K562 (cell line): Measurements from ENCODE around the gene PDGFA. TPM values are rescaled to one million over a fixed set of nuclear protein-coding genes. Genes with fewer than 3 reads are reported as not detected.

Experiments used
- BRD4 ChIP-seq: fragments of 200-600 bp; sonication (generic); IDR thresholded peaks from 2 replicates; pipeline ENCODE4 v1.6.1; 2017; ENCODE audit warnings: inconsistent platforms
- C11orf30 ChIP-seq: fragments of 450-650 bp; IDR thresholded peaks from 2 replicates; pipeline ENCODE4 v1.6.1; 2016; ENCODE audit warnings: low read depth, mild to moderate bottlenecking
- CBX3 ChIP-seq, 2 experiments: IDR thresholded peaks; 1 replicate in 1 of 2; 2 replicates in 1 of 2; pipeline ENCODE4 v1.6.1; 2012; ENCODE audit warnings: inconsistent platforms in 2 of 2, low read length in 2 of 2, borderline replicate concordance in 1 of 2, control low read depth in 1 of 2
- EP400 ChIP-seq: fragments of 450-650 bp; IDR thresholded peaks from 2 replicates; pipeline ENCODE4 v1.6.1; 2017; ENCODE audit warnings: antibody characterized with exemption, mild to moderate bottlenecking, moderate library complexity
- FOXJ3 ChIP-seq: sonication (generic); formaldehyde crosslinking; IDR thresholded peaks from 2 replicates; pipeline ENCODE4 v1.4.0; 2020; ENCODE audit warnings: mild to moderate bottlenecking, missing genetic modification reagents
- HMGN3 ChIP-seq: IDR thresholded peaks from 2 replicates; pipeline ENCODE4 v1.6.1; 2011; ENCODE audit warnings: borderline replicate concordance, low read depth, mild to moderate bottlenecking, mixed read lengths, low read length; ENCODE audit not compliant: insufficient read length; ENCODE audit errors: extremely low read depth
- KAT2B ChIP-seq: IDR thresholded peaks from one replicate; pipeline ENCODE4 v1.6.1; 2012; ENCODE audit warnings: low read depth, mild to moderate bottlenecking, control low read depth, inconsistent platforms, low read length, moderate library complexity
- MBD1 ChIP-seq: fragments of 250-450 bp; sonication (Bioruptor Pico); IDR thresholded peaks from 2 replicates; pipeline ENCODE4 v1.8.0; 2022; ENCODE audit warnings: inconsistent platforms
- MCM5 ChIP-seq: fragments of 450-650 bp; IDR thresholded peaks from 2 replicates; pipeline ENCODE4 v1.6.1; 2016; ENCODE audit warnings: low read depth
- NCOR1 ChIP-seq: fragments of 450-650 bp; IDR thresholded peaks from 2 replicates; pipeline ENCODE4 v1.6.1; 2016; ENCODE audit warnings: mild to moderate bottlenecking, moderate library complexity
- NR0B1 ChIP-seq: fragments of 450-650 bp; IDR thresholded peaks from one replicate; pipeline ENCODE4 v1.6.1; 2018; ENCODE audit warnings: mild to moderate bottlenecking, moderate library complexity; ENCODE audit not compliant: partially characterized antibody
- NR4A1 ChIP-seq, 2 experiments: fragments of 250-450 bp in 1 of 2; fragments of 450-650 bp in 1 of 2; sonication (Bioruptor Pico) in 1 of 2; IDR thresholded peaks; 2 replicates each; pipeline versions ENCODE4 v1.4.0 to v1.6.1; 2016 to 2020; ENCODE audit warnings: mild to moderate bottlenecking in 2 of 2, missing compliant biosample characterization in 1 of 2, missing genetic modification characterization in 1 of 2, moderate library complexity in 1 of 2
- PHTF2 ChIP-seq: fragments of 250-450 bp; sonication (Bioruptor Pico); IDR thresholded peaks from 2 replicates; pipeline ENCODE4 v1.5.0; 2021; ENCODE audit warnings: mild to moderate bottlenecking
- RHOXF2B ChIP-seq: fragments of 250-450 bp; sonication (Bioruptor Pico); conservative IDR thresholded peaks from 2 replicates; pipeline ENCODE4 v1.5.1; 2021
- SMAD3 ChIP-seq: fragments of 450-650 bp; formaldehyde crosslinking; conservative IDR thresholded peaks from 2 replicates; pipeline ENCODE4 v1.4.0; 2020; ENCODE audit warnings: mild to moderate bottlenecking
- TCF7 ChIP-seq: sonication (generic); IDR thresholded peaks from 2 replicates; pipeline ENCODE4 v1.6.1; 2016; ENCODE audit warnings: antibody characterized with exemption, borderline replicate concordance
- TEAD1 ChIP-seq, 2 experiments: fragments of 450-650 bp in 1 of 2; sonication (generic) in 1 of 2; formaldehyde crosslinking; IDR thresholded peaks; 2 replicates each; pipeline versions ENCODE4 v1.4.0 to v1.8.0; 2020 to 2022; ENCODE audit warnings: mild to moderate bottlenecking in 2 of 2, missing genetic modification reagents in 1 of 2
- THRA ChIP-seq: fragments of 450-650 bp; IDR thresholded peaks from 2 replicates; pipeline ENCODE4 v1.6.1; 2017; ENCODE audit warnings: mild to moderate bottlenecking, moderate library complexity
- ZBTB8A ChIP-seq: fragments of 450-650 bp; IDR thresholded peaks from 2 replicates; pipeline ENCODE4 v1.6.1; 2018; ENCODE audit warnings: mild to moderate bottlenecking, moderate library complexity; ENCODE audit not compliant: partially characterized antibody
- ZFPM2 ChIP-seq: fragments of 250-450 bp; sonication (Bioruptor Pico); IDR thresholded peaks from 2 replicates; pipeline ENCODE4 v1.5.1; 2022; ENCODE audit warnings: mild to moderate bottlenecking
- ZNF639 ChIP-seq, 2 experiments: fragments of 200-800 bp in 1 of 2; sonication (Bioruptor generic) in 1 of 2; sonication (generic) in 1 of 2; formaldehyde crosslinking in 1 of 2; IDR thresholded peaks in 1 of 2; conservative IDR thresholded peaks in 1 of 2; 2 replicates each; pipeline versions ENCODE4 v1.5.0 to v1.6.1; 2016 to 2020; ENCODE audit warnings: missing compliant biosample characterization in 1 of 2, missing genetic modification characterization in 1 of 2, missing genetic modification reagents in 1 of 2
- ZSCAN29 ChIP-seq: fragments of 450-650 bp; IDR thresholded peaks from 2 replicates; pipeline ENCODE4 v1.6.1; 2017
- polyA plus RNA-seq, 8 experiments: library from polyadenylated mRNA; depleted of rRNA in 4 of 8; stranded (reverse) in 5 of 8; unstranded in 3 of 8; fragments of >200 nt; fragmentation: Nextera tagmentation in 2 of 8; fragmentation: Illumina TruSeq in 1 of 8; extraction: Ambion mirVana in 2 of 8; extraction: Trizol in 1 of 8; gene quantifications; 2 replicates each; pipeline versions ENCODE4 v1.2.1 to v1.2.3, GENCODE V29; 2011 to 2014; ENCODE audit warnings: inconsistent platforms in 1 of 8, missing spikeins in 1 of 8
- total RNA-seq, 7 experiments: library from RNA; depleted of rRNA in 6 of 7; stranded (reverse); fragments of >200 nt in 6 of 7; fragmentation: Illumina TruSeq in 2 of 7; extraction: Trizol in 2 of 7; gene quantifications; 2 replicates each; pipeline versions ENCODE4 v1.2.1 to v1.2.3, GENCODE V29; 2011 to 2021; ENCODE audit warnings: low replicate concordance in 1 of 7

The PDGFA gene
- total and polyA plus RNA-seq, 9 of the 15 experiments (the other 6 are each of a cell fraction or from before 2014, with no cell fraction given), result 2.5 to 10.2 (median 4.6) TPM

DNA sequence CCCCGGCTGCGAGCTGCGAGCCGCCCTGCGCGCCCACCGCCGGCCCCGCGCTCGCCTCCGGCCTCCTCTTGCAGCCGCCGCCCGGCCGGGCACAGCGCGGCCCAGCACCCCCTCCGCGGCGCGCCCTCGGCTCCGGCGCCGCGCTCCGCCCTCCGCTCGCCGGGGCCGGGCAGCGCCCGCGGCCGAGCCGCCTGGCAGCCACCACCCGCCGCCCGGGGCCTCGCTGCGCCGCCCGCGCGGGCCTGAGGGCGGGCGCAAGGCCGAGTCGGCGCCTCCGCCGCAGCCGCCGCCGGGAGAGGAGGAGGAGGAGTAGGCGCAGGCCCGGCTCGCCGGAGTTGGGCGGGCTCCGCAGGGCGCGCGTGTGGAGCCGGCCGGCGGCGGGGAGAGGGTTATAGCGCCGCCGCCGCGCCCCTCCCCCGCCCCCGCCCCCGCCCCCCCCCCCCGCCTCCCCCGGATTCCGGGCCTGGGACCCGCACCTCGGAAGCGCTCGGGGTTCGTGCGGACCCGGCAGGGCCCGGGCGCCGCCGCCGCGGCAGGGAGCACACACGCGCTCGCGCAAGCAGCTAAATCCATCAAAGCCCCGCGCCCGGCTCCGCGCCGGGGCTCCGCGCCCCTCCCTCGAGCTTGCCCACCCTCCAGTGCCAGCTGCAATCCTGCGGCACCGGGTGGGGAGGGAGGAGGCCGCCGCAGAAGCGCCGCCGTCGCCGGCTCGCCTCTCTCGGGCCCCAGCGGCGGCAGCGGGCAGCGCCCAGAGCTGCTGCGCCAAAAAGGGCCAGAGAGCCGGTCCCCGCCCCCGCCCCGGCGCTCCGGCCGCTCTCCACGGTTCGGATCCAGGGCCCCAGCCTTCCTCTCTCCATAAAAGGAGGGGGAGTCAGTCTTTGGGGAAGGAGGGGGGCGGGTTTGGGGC is at the start of gene PDGFA (continued):
- TF ChIP-seq TEAD1 (CRISPR knock-in tag; IDR thresholded peaks at IDR 0.05), result no peak
- TF ChIP-seq THRA, result no peak
- TF ChIP-seq C11orf30, result no peak
- no peak for TF ChIP-seq ZBTB8A
- no peak for TF ChIP-seq RHOXF2B (CRISPR knock-in tag)
- no peak for TF ChIP-seq HMGN3
- TF ChIP-seq NR4A1 (CRISPR knock-in tag; IDR thresholded peaks at IDR 0.05), result no peak
- TF ChIP-seq NR4A1 (tag; IDR thresholded peaks at IDR 0.05), result no peak
- no peak for TF ChIP-seq PHTF2 (CRISPR knock-in tag)
- TF ChIP-seq ZFPM2 (CRISPR knock-in tag), result no peak
- TF ChIP-seq MCM5, result no peak
- TF ChIP-seq NCOR1, result no peak
- TF ChIP-seq EP400, result no peak
- TF ChIP-seq NR0B1, result no peak
- TF ChIP-seq CBX3 (IDR thresholded peaks at IDR 0.05; ENCODE audit: borderline replicate concordance in 1 of 2, low read length in 2 of 2), result no peak
- no peak for TF ChIP-seq ZSCAN29
- TF ChIP-seq ZNF639 (CRISPR knock-in tag; conservative IDR thresholded peaks at IDR 0.05 in 1 of 2, IDR thresholded peaks at IDR 0.05 in 1 of 2), result peak in 1 of 2 experiments; percentile 53; a peak in 2 of 4 replicates
- no peak for TF ChIP-seq TCF7
- no peak for TF ChIP-seq SMAD3 (CRISPR knock-in tag)
- TF ChIP-seq KAT2B, result no peak
- no peak for TF ChIP-seq MBD1 (CRISPR knock-in tag)
- TF ChIP-seq BRD4, result no peak
- no peak for TF ChIP-seq FOXJ3 (CRISPR knock-in tag)
